ENCODE results near the gene TSPAN18.

TSPAN18 gene

DNA sequence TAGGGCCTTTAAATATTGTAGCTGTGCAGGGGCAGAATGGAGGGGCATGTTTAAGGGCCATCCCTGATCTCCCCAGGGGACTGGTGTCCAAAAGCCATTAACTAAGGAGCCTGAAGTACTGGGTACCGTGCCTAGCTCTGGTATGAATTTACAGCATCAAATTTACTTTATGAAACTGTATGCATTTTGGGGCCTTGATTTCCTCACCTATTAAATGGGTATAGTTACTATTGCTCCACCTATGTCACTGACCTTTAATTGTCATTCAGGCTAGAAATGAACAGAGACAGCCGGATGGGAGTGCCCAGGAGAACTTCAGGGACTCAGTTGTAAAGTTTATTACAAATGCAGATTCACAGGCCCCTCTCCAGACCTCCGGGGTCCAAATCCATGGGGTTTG, 235.7 kb downstream of the TSPAN18 start:
- peaks cover 11% of the 10 kb centered on the region for H3K4me1 ChIP-seq (ENCODE audit: control insufficient read depth, insufficient read depth, low read depth, low read length)
- H3K36me3 ChIP-seq (ENCODE audit: control insufficient read depth in 1 of 2, insufficient read depth in 2 of 2, low read depth in 1 of 2, low read length in 2 of 2) = no peaks in the 10 kb centered on the region
- H3K79me1 ChIP-seq (replicated peaks; ENCODE audit: low read length, poor library complexity, severe bottlenecking) = no peaks in the 10 kb centered on the region
- H3K4ac ChIP-seq (ENCODE audit: low read depth in 1 of 2, low read length in 2 of 2) = no peak overlapping the region
- no peak overlapping the region for H3K14ac ChIP-seq (ENCODE audit: low read length in 2 of 2)
- DNase-seq = no peak
- H4K91ac ChIP-seq (ENCODE audit: low read length) = no peak overlapping the region
- H2BK5ac ChIP-seq (ENCODE audit: low read depth, low read length, poor library complexity, severe bottlenecking) = no peak overlapping the region
- peaks cover 4 to 13% of the 10 kb centered on the region in 2 experiments for H3K27me3 ChIP-seq (ENCODE audit: control insufficient read depth in 1 of 2, insufficient read depth in 1 of 2, low read length in 2 of 2)
- no peak overlapping the region for H3K4me2 ChIP-seq (ENCODE audit: low read length, poor library complexity, severe bottlenecking)
- H4K8ac ChIP-seq (ENCODE audit: low read length) = no peak overlapping the region
- H3K23ac ChIP-seq (ENCODE audit: low read length in 2 of 2) = no peak overlapping the region
- H2BK15ac ChIP-seq (ENCODE audit: low read depth, poor library complexity, severe bottlenecking) = no peak overlapping the region
- no peak overlapping the region for H3K18ac ChIP-seq (ENCODE audit: low read depth in 1 of 2, low read length in 2 of 2)
- H2AFZ ChIP-seq (ENCODE audit: low read depth, low read length) = no peak overlapping the region
- H3K9ac ChIP-seq (ENCODE audit: low read length) = no peak overlapping the region
- H2BK120ac ChIP-seq (ENCODE audit: low read depth, low read length) = no peak overlapping the region
- no peak overlapping the region for H3K4me3 ChIP-seq (ENCODE audit: insufficient read depth in 1 of 2, low read depth in 1 of 2, low read length in 2 of 2)
- no peak overlapping the region for H2BK12ac ChIP-seq (ENCODE audit: low read length in 2 of 2)
- no peak overlapping the region for H3K27ac ChIP-seq (ENCODE audit: low read length, poor library complexity, severe bottlenecking)
- no peaks in the 10 kb centered on the region for H3K9me3 ChIP-seq (ENCODE audit: control insufficient read depth, low read length)
- WGBS = 95% methylated on average over 2 of the region's 3 CpGs
- H2AK5ac ChIP-seq (ENCODE audit: low read length, severe bottlenecking) = no peak overlapping the region

DNA sequence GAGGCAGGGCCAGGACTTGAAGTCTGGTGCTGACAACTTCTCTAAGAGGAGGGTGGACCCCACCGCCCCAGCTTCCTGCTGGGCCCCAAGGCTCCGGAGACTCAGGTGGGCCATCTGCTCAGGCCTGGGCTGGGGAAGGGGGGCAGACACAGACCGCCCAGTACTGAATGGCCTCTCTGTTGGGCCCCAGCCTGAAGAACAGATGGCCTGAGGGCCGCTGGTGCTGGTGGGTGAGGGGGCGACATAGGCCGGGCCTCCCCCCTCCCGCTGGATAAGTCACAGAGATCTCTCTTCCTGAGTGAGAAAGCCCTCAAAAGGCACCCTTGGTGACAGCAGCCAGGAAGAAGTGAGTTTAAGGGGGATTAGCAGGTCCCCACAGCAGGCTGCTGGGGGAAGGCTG, 236.4 kb downstream of the TSPAN18 start:
- peak overlapping the region; percentile 64 for H2BK120ac ChIP-seq (ENCODE audit: low read depth, low read length)
- H4K8ac ChIP-seq (ENCODE audit: low read length) = peak overlapping the region; percentile 53
- no peak overlapping the region for H2AFZ ChIP-seq (ENCODE audit: low read depth, low read length)
- H3K4ac ChIP-seq (ENCODE audit: low read depth in 1 of 2, low read length in 2 of 2) = peak overlapping the region in 1 of 2 experiments; percentile 38
- H3K4me1 ChIP-seq (ENCODE audit: control insufficient read depth, insufficient read depth, low read depth, low read length) = peaks cover 6% of the 10 kb centered on the region
- no peak for DNase-seq
- peak overlapping the region in 1 of 2 experiments; percentile 60 for H2BK12ac ChIP-seq (ENCODE audit: low read length in 2 of 2)
- no peak overlapping the region for H3K4me2 ChIP-seq (ENCODE audit: low read length, poor library complexity, severe bottlenecking)
- no peak overlapping the region for H3K27ac ChIP-seq (ENCODE audit: low read length, poor library complexity, severe bottlenecking)
- H3K18ac ChIP-seq (ENCODE audit: low read depth in 1 of 2, low read length in 2 of 2) = no peak overlapping the region
- WGBS = 68% methylated on average over 7 of the region's 7 CpGs
- no peak overlapping the region for H4K91ac ChIP-seq (ENCODE audit: low read length)
- H3K79me1 ChIP-seq (replicated peaks; ENCODE audit: low read length, poor library complexity, severe bottlenecking) = no peaks in the 10 kb centered on the region
- peaks cover 4 to 8% of the 10 kb centered on the region in 2 experiments for H3K27me3 ChIP-seq (ENCODE audit: control insufficient read depth in 1 of 2, insufficient read depth in 1 of 2, low read length in 2 of 2)
- no peak overlapping the region for H2BK5ac ChIP-seq (ENCODE audit: low read depth, low read length, poor library complexity, severe bottlenecking)
- no peak overlapping the region for H2BK15ac ChIP-seq (ENCODE audit: low read depth, poor library complexity, severe bottlenecking)
- H3K14ac ChIP-seq (ENCODE audit: low read length in 2 of 2) = peak overlapping the region in 1 of 2 experiments; percentile 72
- no peak overlapping the region for H2AK5ac ChIP-seq (ENCODE audit: low read length, severe bottlenecking)
- H3K9ac ChIP-seq (ENCODE audit: low read length) = no peak overlapping the region
- no peaks in the 10 kb centered on the region for H3K9me3 ChIP-seq (ENCODE audit: control insufficient read depth, low read length)
- H3K36me3 ChIP-seq (ENCODE audit: control insufficient read depth in 1 of 2, insufficient read depth in 2 of 2, low read depth in 1 of 2, low read length in 2 of 2) = no peaks in the 10 kb centered on the region
- H3K23ac ChIP-seq (ENCODE audit: low read length in 2 of 2) = no peak overlapping the region
- H3K4me3 ChIP-seq (ENCODE audit: insufficient read depth in 1 of 2, low read depth in 1 of 2, low read length in 2 of 2) = no peak overlapping the region

DNA sequence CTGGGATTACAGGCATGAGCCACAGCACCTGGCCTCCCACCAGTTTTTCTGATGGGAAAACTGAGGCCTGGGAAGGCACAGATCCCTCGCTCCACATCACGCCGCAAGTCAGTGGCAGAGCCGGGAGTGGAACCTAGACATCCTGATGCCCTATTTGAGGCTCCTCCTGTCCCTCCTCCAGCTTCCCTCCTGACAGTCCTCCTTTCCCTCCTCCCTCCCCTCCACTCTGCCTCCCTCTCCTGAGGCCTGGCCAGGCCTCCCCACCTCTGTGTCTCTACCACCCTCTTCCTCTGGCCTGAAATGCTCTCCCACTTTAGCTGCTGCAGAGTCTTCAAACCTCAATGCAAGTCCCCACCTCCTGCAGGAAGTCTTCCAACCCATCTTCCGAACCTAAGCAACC, 237.2 kb downstream of the TSPAN18 start:
- Histone ChIP-seq H4K8ac (ENCODE audit: low read length) (no peak overlapping the region), H3K79me1 (replicated peaks; ENCODE audit: low read length, poor library complexity, severe bottlenecking) (no peaks in the 10 kb centered on the region), H2AK5ac (ENCODE audit: low read length, severe bottlenecking) (no peak overlapping the region), H3K18ac (ENCODE audit: low read depth in 1 of 2, low read length in 2 of 2) (no peak overlapping the region), H3K9me3 (ENCODE audit: control insufficient read depth, low read length) (no peaks in the 10 kb centered on the region), H3K4me2 (ENCODE audit: low read length, poor library complexity, severe bottlenecking) (no peak overlapping the region), H4K91ac (ENCODE audit: low read length) (no peak overlapping the region), H3K36me3 (ENCODE audit: control insufficient read depth in 1 of 2, insufficient read depth in 2 of 2, low read depth in 1 of 2, low read length in 2 of 2) (no peaks in the 10 kb centered on the region), H2AFZ (ENCODE audit: low read depth, low read length) (no peak overlapping the region), H3K4me1 (ENCODE audit: control insufficient read depth, insufficient read depth, low read depth, low read length) (peaks cover 6% of the 10 kb centered on the region), H3K27me3 (ENCODE audit: control insufficient read depth in 1 of 2, insufficient read depth in 1 of 2, low read length in 2 of 2) (peaks cover 4% of the 10 kb centered on the region in 2 experiments), H2BK120ac (ENCODE audit: low read depth, low read length) (no peak overlapping the region), H2BK15ac (ENCODE audit: low read depth, poor library complexity, severe bottlenecking) (no peak overlapping the region), H2BK5ac (ENCODE audit: low read depth, low read length, poor library complexity, severe bottlenecking) (no peak overlapping the region), H3K4me3 (ENCODE audit: insufficient read depth in 1 of 2, low read depth in 1 of 2, low read length in 2 of 2) (no peak overlapping the region), H3K14ac (ENCODE audit: low read length in 2 of 2) (no peak overlapping the region), H3K23ac (ENCODE audit: low read length in 2 of 2) (no peak overlapping the region), H3K4ac (ENCODE audit: low read depth in 1 of 2, low read length in 2 of 2) (no peak overlapping the region), H3K27ac (ENCODE audit: low read length, poor library complexity, severe bottlenecking) (no peak overlapping the region), H3K9ac (ENCODE audit: low read length) (no peak overlapping the region), H2BK12ac (ENCODE audit: low read length in 2 of 2) (no peak overlapping the region)
- DNase-seq = no peak
- 96% methylated on average over 5 of the region's 5 CpGs for WGBS

DNA sequence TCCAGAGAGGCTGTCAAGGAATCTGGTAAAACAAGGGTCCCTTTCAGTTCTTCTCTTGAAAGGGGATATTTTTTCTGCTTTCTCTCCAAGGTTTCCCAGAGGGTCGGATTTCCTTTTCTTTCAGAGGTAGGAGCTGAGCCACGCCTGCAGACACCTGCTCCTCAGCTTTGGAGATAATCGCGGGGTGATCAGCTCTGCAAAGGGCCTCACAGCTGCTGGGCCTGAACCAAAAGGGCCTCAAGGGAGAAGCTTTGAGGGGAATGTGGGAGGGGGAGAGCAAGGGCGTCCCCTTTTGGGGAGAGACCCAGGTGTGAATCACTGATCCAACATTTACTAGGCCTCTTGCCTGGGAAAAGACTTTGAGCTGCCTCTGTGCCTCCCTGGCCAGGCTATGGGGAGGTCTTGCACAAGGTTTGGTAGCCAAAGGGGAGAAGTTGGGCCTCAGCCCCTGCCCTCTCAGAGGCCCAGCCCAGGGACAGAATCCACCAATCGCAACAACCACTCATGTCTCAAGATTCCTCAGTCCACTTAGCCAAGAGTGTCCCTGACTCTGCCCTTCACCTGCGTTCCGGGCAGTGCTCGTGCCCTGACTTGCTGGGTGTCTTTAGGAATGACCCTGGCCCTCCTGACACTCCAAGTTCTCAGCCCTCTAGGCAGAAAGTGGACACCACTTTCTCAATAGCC, 237.9 kb downstream of the TSPAN18 start:
- H3K14ac ChIP-seq (ENCODE audit: low read length in 2 of 2) = no peak overlapping the region
- no peak overlapping the region for H2BK12ac ChIP-seq (ENCODE audit: low read length in 2 of 2)
- peak overlapping the region; percentile 3 for H4K8ac ChIP-seq (ENCODE audit: low read length)
- H3K79me1 ChIP-seq (replicated peaks; ENCODE audit: low read length, poor library complexity, severe bottlenecking) = no peaks in the 10 kb centered on the region
- WGBS = 67% methylated on average over 9 of the region's 9 CpGs
- H3K27ac ChIP-seq (ENCODE audit: low read length, poor library complexity, severe bottlenecking) = no peak overlapping the region
- no peak for DNase-seq
- no peaks in the 10 kb centered on the region for H3K36me3 ChIP-seq (ENCODE audit: control insufficient read depth in 1 of 2, insufficient read depth in 2 of 2, low read depth in 1 of 2, low read length in 2 of 2)
- no peak overlapping the region for H2BK5ac ChIP-seq (ENCODE audit: low read depth, low read length, poor library complexity, severe bottlenecking)
- H3K4ac ChIP-seq (ENCODE audit: low read depth in 1 of 2, low read length in 2 of 2) = no peak overlapping the region
- H2BK120ac ChIP-seq (ENCODE audit: low read depth, low read length) = no peak overlapping the region
- peak overlapping the region in 1 of 2 experiments; percentile 37 for H3K18ac ChIP-seq (ENCODE audit: low read depth in 1 of 2, low read length in 2 of 2)
- H2AFZ ChIP-seq (ENCODE audit: low read depth, low read length) = no peak overlapping the region
- no peak overlapping the region for H2AK5ac ChIP-seq (ENCODE audit: low read length, severe bottlenecking)
- H3K4me3 ChIP-seq (ENCODE audit: insufficient read depth in 1 of 2, low read depth in 1 of 2, low read length in 2 of 2) = no peak overlapping the region
- H3K4me1 ChIP-seq (ENCODE audit: control insufficient read depth, insufficient read depth, low read depth, low read length) = peaks cover 6% of the 10 kb centered on the region
- no peak overlapping the region for H3K23ac ChIP-seq (ENCODE audit: low read length in 2 of 2)
- H3K4me2 ChIP-seq (ENCODE audit: low read length, poor library complexity, severe bottlenecking) = no peak overlapping the region
- no peak overlapping the region for H2BK15ac ChIP-seq (ENCODE audit: low read depth, poor library complexity, severe bottlenecking)
- H3K9me3 ChIP-seq (ENCODE audit: control insufficient read depth, low read length) = no peaks in the 10 kb centered on the region
- H3K27me3 ChIP-seq (ENCODE audit: control insufficient read depth in 1 of 2, insufficient read depth in 1 of 2, low read length in 2 of 2) = peaks cover 4 to 8% of the 10 kb centered on the region in 2 experiments
- no peak overlapping the region for H3K9ac ChIP-seq (ENCODE audit: low read length)
- H4K91ac ChIP-seq (ENCODE audit: low read length) = no peak overlapping the region

Measured in mesenchymal stem cell (in vitro differentiated cells and primary cell).